ENCODE data around the gene ATP5MG.

DNA sequence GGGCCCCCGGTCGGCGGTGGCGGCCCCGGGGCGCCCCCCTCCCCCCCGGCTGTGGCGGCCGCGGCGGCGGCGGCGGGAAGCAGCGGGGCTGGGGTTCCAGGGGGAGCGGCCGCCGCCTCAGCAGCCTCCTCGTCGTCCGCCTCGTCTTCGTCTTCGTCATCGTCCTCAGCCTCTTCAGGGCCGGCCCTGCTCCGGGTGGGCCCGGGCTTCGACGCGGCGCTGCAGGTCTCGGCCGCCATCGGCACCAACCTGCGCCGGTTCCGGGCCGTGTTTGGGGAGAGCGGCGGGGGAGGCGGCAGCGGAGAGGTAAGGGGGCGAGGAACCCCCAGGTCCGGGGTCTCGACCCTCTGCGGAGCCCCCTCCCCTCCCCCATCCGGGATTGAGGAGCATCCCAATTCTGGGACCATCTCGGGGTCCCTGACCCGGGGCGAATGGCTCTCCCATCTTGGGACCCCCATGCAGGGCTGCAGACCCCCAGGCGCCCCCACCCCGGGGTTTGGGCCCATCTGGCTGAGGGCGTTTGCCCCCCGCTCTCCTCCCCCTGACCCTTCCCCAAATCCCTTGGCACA is 35.3 kb downstream of the ATP5MG start:
- TF ChIP-seq, protein P1, sequence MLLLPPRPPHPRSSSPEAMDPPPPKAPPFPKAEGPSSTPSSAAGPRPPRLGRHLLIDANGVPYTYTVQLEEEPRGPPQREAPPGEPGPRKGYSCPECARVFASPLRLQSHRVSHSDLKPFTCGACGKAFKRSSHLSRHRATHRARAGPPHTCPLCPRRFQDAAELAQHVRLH (tag by site-specific recombination; IDR thresholded peaks at IDR 0.05): no peak
- no peak for TF ChIP-seq BCL11A (tag by site-specific recombination; IDR thresholded peaks at IDR 0.05; ENCODE audit: low read depth)
- TF ChIP-seq ZNF792 (tag by site-specific recombination; IDR thresholded peaks at IDR 0.05): no peak
- TF ChIP-seq, protein P2, sequence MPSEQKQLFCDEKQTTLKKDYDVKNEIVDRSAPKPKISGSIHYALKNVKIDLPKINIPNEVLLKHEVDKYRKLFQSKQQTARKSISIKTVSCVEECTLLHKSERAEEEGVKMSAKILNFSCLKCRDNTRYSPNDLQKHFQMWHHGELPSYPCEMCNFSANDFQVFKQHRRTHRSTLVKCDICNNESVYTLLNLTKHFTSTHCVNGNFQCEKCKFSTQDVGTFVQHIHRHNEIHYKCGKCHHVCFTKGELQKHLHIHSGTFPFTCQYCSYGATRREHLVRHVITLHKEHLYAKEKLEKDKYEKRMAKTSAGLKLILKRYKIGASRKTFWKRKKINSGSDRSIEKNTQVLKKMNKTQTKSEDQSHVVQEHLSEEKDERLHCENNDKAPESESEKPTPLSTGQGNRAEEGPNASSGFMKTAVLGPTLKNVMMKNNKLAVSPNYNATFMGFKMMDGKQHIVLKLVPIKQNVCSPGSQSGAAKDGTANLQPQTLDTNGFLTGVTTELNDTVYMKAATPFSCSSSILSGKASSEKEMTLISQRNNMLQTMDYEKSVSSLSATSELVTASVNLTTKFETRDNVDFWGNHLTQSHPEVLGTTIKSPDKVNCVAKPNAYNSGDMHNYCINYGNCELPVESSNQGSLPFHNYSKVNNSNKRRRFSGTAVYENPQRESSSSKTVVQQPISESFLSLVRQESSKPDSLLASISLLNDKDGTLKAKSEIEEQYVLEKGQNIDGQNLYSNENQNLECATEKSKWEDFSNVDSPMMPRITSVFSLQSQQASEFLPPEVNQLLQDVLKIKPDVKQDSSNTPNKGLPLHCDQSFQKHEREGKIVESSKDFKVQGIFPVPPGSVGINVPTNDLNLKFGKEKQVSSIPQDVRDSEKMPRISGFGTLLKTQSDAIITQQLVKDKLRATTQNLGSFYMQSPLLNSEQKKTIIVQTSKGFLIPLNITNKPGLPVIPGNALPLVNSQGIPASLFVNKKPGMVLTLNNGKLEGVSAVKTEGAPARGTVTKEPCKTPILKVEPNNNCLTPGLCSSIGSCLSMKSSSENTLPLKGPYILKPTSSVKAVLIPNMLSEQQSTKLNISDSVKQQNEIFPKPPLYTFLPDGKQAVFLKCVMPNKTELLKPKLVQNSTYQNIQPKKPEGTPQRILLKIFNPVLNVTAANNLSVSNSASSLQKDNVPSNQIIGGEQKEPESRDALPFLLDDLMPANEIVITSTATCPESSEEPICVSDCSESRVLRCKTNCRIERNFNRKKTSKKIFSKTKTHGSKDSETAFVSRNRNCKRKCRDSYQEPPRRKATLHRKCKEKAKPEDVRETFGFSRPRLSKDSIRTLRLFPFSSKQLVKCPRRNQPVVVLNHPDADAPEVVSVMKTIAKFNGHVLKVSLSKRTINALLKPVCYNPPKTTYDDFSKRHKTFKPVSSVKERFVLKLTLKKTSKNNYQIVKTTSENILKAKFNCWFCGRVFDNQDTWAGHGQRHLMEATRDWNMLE (tag by site-specific recombination; conservative IDR thresholded peaks at IDR 0.05; ENCODE audit: low read depth): no peak
- TF ChIP-seq ZNF114 (tag by site-specific recombination; IDR thresholded peaks at IDR 0.05): no peak
- TF ChIP-seq ZNF791 (tag by site-specific recombination; IDR thresholded peaks at IDR 0.05): no peak
- TF ChIP-seq REPIN1 (tag by site-specific recombination; IDR thresholded peaks at IDR 0.05; ENCODE audit: low read depth): no peak
- TF ChIP-seq, protein P3, sequence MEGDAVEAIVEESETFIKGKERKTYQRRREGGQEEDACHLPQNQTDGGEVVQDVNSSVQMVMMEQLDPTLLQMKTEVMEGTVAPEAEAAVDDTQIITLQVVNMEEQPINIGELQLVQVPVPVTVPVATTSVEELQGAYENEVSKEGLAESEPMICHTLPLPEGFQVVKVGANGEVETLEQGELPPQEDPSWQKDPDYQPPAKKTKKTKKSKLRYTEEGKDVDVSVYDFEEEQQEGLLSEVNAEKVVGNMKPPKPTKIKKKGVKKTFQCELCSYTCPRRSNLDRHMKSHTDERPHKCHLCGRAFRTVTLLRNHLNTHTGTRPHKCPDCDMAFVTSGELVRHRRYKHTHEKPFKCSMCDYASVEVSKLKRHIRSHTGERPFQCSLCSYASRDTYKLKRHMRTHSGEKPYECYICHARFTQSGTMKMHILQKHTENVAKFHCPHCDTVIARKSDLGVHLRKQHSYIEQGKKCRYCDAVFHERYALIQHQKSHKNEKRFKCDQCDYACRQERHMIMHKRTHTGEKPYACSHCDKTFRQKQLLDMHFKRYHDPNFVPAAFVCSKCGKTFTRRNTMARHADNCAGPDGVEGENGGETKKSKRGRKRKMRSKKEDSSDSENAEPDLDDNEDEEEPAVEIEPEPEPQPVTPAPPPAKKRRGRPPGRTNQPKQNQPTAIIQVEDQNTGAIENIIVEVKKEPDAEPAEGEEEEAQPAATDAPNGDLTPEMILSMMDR (tag by site-specific recombination; IDR thresholded peaks at IDR 0.05): no peak
- TF ChIP-seq ZNF785 (tag by site-specific recombination; IDR thresholded peaks at IDR 0.05): no peak
- no peak for TF ChIP-seq ZNF23 (tag by site-specific recombination; IDR thresholded peaks at IDR 0.05; ENCODE audit: borderline replicate concordance)
- no peak for TF ChIP-seq ZBTB1 (tag by site-specific recombination; IDR thresholded peaks at IDR 0.05)
- no peak for TF ChIP-seq ELK4 (IDR thresholded peaks at IDR 0.05; ENCODE audit: borderline replicate concordance, low read depth, low read length)
- TF ChIP-seq ZBTB8A (tag by site-specific recombination; IDR thresholded peaks at IDR 0.05): no peak
